ENCODE results near the gene PLCE1. TPM values are rescaled to one million over a fixed set of nuclear protein-coding genes. Genes with fewer than 3 reads are reported as not detected.

The PLCE1 gene
- total and polyA plus RNA-seq, 2 of the 8 experiments (the other 6 are each of a cell fraction or from before 2014, with no cell fraction given) = 0.05 to 0.06 TPM

GRCh38 chr10:93995182-93995581 lies 1.5 kb downstream of the PLCE1 start:
- H2BK12ac ChIP-seq (ENCODE audit: low read depth, low read length) = no peak overlapping the region
- FAIRE-seq (no peak), DNase-seq (ENCODE audit: low read depth in 1 of 2, low spot score in 2 of 2) (no peak)
- no peaks in the 10 kb centered on the region for H4K20me1 ChIP-seq (replicated peaks in 1 of 2; ENCODE audit: control insufficient read depth in 1 of 2, insufficient read depth in 2 of 2, low read length in 2 of 2)
- TF ChIP-seq CTBP2 (IDR thresholded peaks at IDR 0.05; ENCODE audit: borderline replicate concordance, insufficient read depth, insufficient read length, low read length) (no peak), RBBP5 (IDR thresholded peaks at IDR 0.05; ENCODE audit: borderline replicate concordance, low read depth, low read length) (no peak), KDM5A (IDR thresholded peaks at IDR 0.05; ENCODE audit: low read length) (no peak), RFX5 (IDR thresholded peaks at IDR 0.05; ENCODE audit: borderline replicate concordance, low read depth, low read length) (no peak)
- no peak overlapping the region for H3K4ac ChIP-seq (replicated peaks; ENCODE audit: insufficient read length, low read depth, low read length)
- no peak overlapping the region for H4K91ac ChIP-seq (replicated peaks; ENCODE audit: insufficient read length, low read length)
- no peak overlapping the region for H2BK20ac ChIP-seq (ENCODE audit: low read length)
- no peak overlapping the region for H3K4me3 ChIP-seq (ENCODE audit: extremely low read depth in 1 of 4, insufficient read depth in 2 of 4, low read depth in 3 of 4, low read length in 4 of 4)
- H2BK5ac ChIP-seq (ENCODE audit: low read depth, low read length) = no peak overlapping the region
- H4K8ac ChIP-seq (ENCODE audit: extremely low read depth, insufficient read depth, low read length) = no peak overlapping the region
- H3K23me2 ChIP-seq (ENCODE audit: low read depth, low read length) = peaks cover 8% of the 10 kb centered on the region; the same call in 1 of the 2 replicates
- no peak overlapping the region for H3K27ac ChIP-seq (ENCODE audit: low read depth, low read length)
- H3K27me3 ChIP-seq (replicated peaks in 1 of 4; ENCODE audit: control insufficient read depth in 3 of 4, extremely low read depth in 1 of 4, insufficient read depth in 3 of 4, low read length in 3 of 4) = peaks cover 25 to 62% (median 50%) of the 10 kb centered on the region in 4 experiments
- H3K79me1 ChIP-seq (ENCODE audit: low read depth, low read length) = no peaks in the 10 kb centered on the region
- H2AK5ac ChIP-seq (ENCODE audit: low read depth, low read length) = no peak overlapping the region
- H3K4me2 ChIP-seq (ENCODE audit: insufficient read depth in 1 of 2, low read depth in 2 of 2, low read length in 2 of 2) = no peak overlapping the region
- ChIA-PET POLR2A (ENCODE audit: partially characterized antibody) (no interaction called here), CTCF (ENCODE audit: partially characterized antibody) (interaction anchor here (0.5 to 1.1 kb wide), 3 partner anchors 11 to 1702 kb away, joined by 3 to 4 read pairs (median 3); no protein-coding TSS in a partner anchor)
- no peak overlapping the region for H2AFZ ChIP-seq (ENCODE audit: low read length)
- no peak overlapping the region for H3K14ac ChIP-seq (ENCODE audit: insufficient read length)
- no peak overlapping the region for H3K23ac ChIP-seq (ENCODE audit: insufficient read length)
- 92% methylated on average over 1 of the region's 1 CpG; no CpG with 5 or more reads in 1 of the 2 experiments for WGBS, 2 experiments (ENCODE audit: extremely low coverage in 1 of 2, insufficient coverage in 1 of 2, insufficient read length in 1 of 2, insufficient replicate concordance in 2 of 2, low coverage in 1 of 2, low lambda C conversion rate in 2 of 2, missing lambda C conversion rate in 1 of 2)
- H3K56ac ChIP-seq (replicated peaks; ENCODE audit: insufficient read length, low read depth, low read length) = no peak overlapping the region
- no peak overlapping the region for H3K9ac ChIP-seq (replicated peaks in 1 of 4; ENCODE audit: extremely low read depth in 1 of 4, low read depth in 3 of 4, low read length in 3 of 4)
- peaks cover 0 to 3% (median 0%) of the 10 kb centered on the region in 4 experiments; a peak in 3 of 7 replicates for H3K4me1 ChIP-seq (replicated peaks in 1 of 4; ENCODE audit: control insufficient read depth in 3 of 4, insufficient read depth in 4 of 4, low read length in 3 of 4)
- no peaks in the 10 kb centered on the region for H3K9me3 ChIP-seq (ENCODE audit: insufficient read depth in 2 of 2, low read depth in 1 of 2, low read length in 1 of 2)
- H3K79me2 ChIP-seq (ENCODE audit: control insufficient read depth in 1 of 2, insufficient read depth in 2 of 2, low read length in 2 of 2) = no peaks in the 10 kb centered on the region
- no peaks in the 10 kb centered on the region for H3K36me3 ChIP-seq (ENCODE audit: control insufficient read depth in 2 of 4, insufficient read depth in 4 of 4, low read length in 3 of 4)
- H2BK15ac ChIP-seq (ENCODE audit: low read length) = no peak overlapping the region
- H3K18ac ChIP-seq (ENCODE audit: extremely low read depth, low read length) = no peak overlapping the region
- no peak overlapping the region for H2BK120ac ChIP-seq (replicated peaks; ENCODE audit: low read depth, low read length)
- no peak overlapping the region for H4K5ac ChIP-seq (ENCODE audit: insufficient read length, low read depth, low read length)

Measured in H1 (cell line).